Activated T-cell treated with anti-CD3 and anti-CD28 coated beads, Interleukin-2, amount 50 U/mL, for 72 hours (primary cell): ENCODE measurements around the gene TBCEL. TPM values are rescaled to one million over a fixed set of nuclear protein-coding genes. Genes with fewer than 3 reads are reported as not detected.

Source experiments
- ATAC-seq, 2 donors: fragments of 150-1000 bp; cut with Tn5 transposase; replicated peaks in 1 of 2; 2 replicates each; pipeline ENCODE4 v1.10.0; 2021; ENCODE audit warnings: moderate library complexity in 2 of 2, mild to moderate bottlenecking in 1 of 2
- DNase-seq, 2 donors: peaks; one replicate each; pipeline ENCODE4 v3.0.0; 2021 to 2022; ENCODE audit warnings: mixed read lengths in 1 of 2
- H3K27ac Mint-ChIP-seq: one replicate; pipeline ENCODE4 v1.8.0; 2022; ENCODE audit warnings: mild to moderate bottlenecking, moderate library complexity, mixed read lengths
- H3K27me3 Mint-ChIP-seq: one replicate; pipeline ENCODE4 v1.8.0; 2022; ENCODE audit warnings: low read depth, mixed read lengths
- H3K36me3 Mint-ChIP-seq, 2 donors: one replicate each; pipeline ENCODE4 v1.8.0; 2022; ENCODE audit warnings: mixed read lengths in 2 of 2, mild to moderate bottlenecking in 1 of 2; ENCODE audit not compliant: insufficient read depth in 2 of 2
- H3K4me1 Mint-ChIP-seq: one replicate; pipeline ENCODE4 v1.8.0; 2022; ENCODE audit warnings: low read depth, mixed read lengths
- H3K4me3 Mint-ChIP-seq, 2 donors: one replicate each; pipeline ENCODE4 v1.8.0; 2022; ENCODE audit warnings: mild to moderate bottlenecking in 2 of 2, mixed read lengths in 2 of 2, moderate library complexity in 2 of 2
- H3K9me3 Mint-ChIP-seq, 2 donors: one replicate each; pipeline ENCODE4 v1.8.0; 2022; ENCODE audit warnings: mixed read lengths in 2 of 2
- total RNA-seq, 2 donors: library from RNA; stranded (reverse); gene quantifications; one replicate each; pipeline ENCODE4 v1.2.3, GENCODE V29; 2022

Gene TBCEL
- total RNA-seq, 2 donors from 2014 or later = 13.3 to 14.7 TPM

DNA sequence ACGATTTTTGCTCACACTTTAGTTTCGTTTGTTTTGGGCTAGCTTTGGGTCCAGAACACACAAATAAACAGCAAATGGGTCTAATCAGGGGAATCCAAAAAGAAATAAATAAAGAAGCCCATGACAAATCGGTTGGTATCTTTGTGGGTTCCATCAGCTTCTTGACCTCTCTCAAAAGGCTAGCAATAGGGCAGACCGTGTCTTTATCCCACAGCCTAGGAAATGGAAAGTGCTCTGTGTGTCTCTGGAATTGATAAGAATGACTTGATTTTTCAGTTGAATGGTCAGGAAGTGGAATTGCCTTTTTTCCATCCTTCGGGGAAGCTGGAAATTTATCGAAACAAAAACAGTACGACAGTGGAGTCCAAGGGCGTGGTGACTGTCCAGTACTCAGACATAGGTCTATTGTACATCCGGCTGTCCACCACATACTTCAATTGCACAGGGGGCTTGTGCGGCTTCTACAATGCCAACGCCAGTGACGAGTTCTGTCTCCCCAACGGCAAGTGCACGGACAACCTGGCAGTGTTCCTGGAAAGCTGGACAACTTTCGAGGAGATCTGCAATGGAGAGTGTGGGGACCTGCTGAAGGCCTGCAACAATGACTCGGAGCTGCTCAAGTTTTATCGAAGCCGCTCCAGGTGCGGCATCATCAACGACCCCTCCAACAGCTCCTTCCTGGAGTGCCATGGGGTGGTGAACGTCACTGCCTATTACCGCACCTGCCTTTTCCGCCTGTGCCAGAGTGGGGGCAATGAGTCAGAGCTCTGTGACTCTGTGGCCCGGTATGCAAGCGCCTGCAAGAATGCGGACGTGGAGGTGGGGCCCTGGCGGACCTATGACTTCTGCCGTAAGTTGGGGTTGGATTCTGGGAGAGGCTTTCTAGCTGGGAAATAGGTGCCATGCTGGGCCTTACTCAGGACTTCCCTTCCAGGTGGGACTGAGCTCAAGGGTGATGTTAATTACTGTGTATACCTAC, 105.7 kb downstream of the TBCEL start:
- Mint-ChIP-seq H3K9me3 (no peaks in the 10 kb centered on the region), H3K4me3 (no peak overlapping the region), H3K27me3 (no peaks in the 10 kb centered on the region), H3K36me3 (no peaks in the 10 kb centered on the region), H3K4me1 (no peaks in the 10 kb centered on the region), H3K27ac (no peak overlapping the region)
- DNase-seq = no peak
- ATAC-seq = no peak

DNA sequence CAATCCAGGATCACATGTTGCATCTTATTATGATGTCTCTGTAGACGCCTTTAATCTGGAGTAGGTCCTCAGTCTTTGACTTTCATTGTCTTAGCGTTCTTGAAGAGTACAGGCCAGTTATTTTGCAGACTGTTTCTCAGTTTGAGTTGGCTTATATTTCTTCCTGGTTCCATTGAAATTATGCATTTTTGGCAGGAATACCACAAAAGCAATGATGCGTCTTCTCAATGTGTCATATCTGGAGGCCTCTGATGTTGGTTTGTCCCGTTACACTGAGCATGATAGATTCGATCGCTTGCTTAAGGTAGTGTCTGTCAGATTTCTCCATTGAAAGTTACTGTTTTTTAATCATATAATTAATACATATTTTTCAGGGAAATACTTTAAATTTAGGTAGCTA, 107.8 kb downstream of the TBCEL start:
- Mint-ChIP-seq H3K4me1 (no peaks in the 10 kb centered on the region), H3K27me3 (no peaks in the 10 kb centered on the region), H3K27ac (no peak overlapping the region), H3K36me3 (no peaks in the 10 kb centered on the region), H3K9me3 (no peaks in the 10 kb centered on the region), H3K4me3 (no peak overlapping the region)
- ATAC-seq = no peak
- DNase-seq = no peak

DNA sequence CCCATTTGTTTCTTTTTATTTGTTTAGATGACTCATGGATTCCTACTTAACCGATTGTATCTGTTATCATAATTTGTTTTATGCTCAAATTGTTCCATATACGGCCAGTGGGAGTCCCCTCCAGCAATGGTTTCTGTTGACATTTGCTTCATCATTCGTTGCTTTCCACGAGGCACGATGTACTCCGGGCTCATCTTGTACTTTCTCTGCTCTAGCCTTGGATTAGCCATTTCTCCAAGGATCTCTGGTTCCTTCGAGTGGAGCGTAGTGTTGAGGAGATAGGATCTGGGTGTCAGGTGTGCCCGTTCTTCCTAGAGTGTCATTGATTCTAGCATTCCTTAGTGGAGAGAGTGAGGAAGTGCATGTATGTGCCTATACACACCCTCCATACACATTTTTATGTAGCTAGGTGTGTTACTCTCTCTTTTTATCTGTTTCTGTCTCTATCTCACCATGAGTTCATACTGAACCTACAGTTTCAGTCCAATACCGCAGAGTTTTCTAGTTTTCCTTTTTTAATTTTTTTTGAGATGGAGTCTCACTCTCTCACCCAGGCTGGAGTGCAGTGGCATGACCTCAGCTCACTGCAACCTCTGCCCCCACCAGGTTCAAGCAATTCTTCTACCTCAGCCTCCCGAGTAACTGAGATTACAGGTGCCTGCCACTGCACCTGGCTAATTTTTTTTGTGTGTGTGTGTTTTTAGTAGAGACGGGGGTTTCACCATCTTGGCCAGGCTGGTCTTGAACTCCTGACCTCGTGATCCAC, 108.5 kb downstream of the TBCEL start:
- ATAC-seq = no peak
- Mint-ChIP-seq H3K36me3 (no peaks in the 10 kb centered on the region), H3K27me3 (no peaks in the 10 kb centered on the region), H3K9me3 (no peaks in the 10 kb centered on the region), H3K4me3 (no peak overlapping the region), H3K4me1 (no peaks in the 10 kb centered on the region), H3K27ac (no peak overlapping the region)
- no peak for DNase-seq

DNA sequence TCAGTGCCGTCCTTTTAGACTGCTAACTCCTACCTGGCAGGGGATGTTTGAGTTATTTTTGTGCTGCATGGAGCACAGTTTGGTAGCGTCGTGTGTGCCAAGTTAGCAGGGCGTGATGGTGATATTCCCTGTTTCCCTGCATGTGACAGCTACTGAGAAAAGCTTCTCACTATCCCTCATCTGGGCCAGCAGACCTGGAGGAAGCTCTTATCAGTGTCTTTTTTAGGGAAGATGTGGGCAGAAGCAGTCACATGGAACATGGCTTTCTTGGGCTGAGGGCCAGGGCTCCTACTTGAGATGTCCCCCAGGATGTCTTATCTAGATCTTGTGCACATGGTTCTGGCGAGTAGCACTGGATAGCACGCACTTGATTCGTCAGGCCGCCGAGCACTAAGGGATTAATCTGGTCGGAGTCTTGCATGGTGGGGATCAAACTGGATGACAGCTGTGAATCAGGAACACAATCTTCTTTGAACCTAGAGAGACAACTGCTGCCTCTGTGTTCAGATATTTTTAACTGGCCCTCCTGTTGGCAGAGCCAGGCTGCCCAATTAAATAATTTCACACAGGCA, 110.9 kb downstream of the TBCEL start:
- no peaks in the 10 kb centered on the region for H3K4me1 Mint-ChIP-seq
- DNase-seq (no peak), ATAC-seq (no peak)
- H3K36me3 Mint-ChIP-seq = no peaks in the 10 kb centered on the region
- no peak overlapping the region for H3K4me3 Mint-ChIP-seq
- H3K9me3 Mint-ChIP-seq = no peaks in the 10 kb centered on the region
- no peak overlapping the region for H3K27ac Mint-ChIP-seq
- H3K27me3 Mint-ChIP-seq = no peaks in the 10 kb centered on the region

DNA sequence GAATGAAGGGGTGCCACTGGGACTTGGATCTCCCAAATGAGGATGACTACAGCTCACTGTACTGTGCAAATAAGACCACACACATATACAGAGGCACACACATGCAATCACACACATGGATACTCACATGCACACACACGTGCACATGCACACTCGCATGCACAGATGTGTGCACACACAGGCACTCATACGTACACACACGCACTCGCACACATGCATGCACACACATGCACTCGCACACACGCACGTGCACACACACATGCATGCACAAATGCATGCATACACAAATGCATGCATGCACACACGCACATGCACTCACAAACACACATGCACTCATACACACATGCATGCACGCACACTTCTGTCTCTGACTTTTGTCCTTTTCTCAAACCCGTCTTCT, 113.1 kb downstream of the TBCEL start:
- H3K4me1 Mint-ChIP-seq = no peaks in the 10 kb centered on the region
- no peak overlapping the region for H3K27ac Mint-ChIP-seq
- ATAC-seq (no peak), DNase-seq (no peak)
- no peak overlapping the region for H3K4me3 Mint-ChIP-seq
- no peaks in the 10 kb centered on the region for H3K9me3 Mint-ChIP-seq
- H3K36me3 Mint-ChIP-seq = no peaks in the 10 kb centered on the region
- H3K27me3 Mint-ChIP-seq = no peaks in the 10 kb centered on the region

DNA sequence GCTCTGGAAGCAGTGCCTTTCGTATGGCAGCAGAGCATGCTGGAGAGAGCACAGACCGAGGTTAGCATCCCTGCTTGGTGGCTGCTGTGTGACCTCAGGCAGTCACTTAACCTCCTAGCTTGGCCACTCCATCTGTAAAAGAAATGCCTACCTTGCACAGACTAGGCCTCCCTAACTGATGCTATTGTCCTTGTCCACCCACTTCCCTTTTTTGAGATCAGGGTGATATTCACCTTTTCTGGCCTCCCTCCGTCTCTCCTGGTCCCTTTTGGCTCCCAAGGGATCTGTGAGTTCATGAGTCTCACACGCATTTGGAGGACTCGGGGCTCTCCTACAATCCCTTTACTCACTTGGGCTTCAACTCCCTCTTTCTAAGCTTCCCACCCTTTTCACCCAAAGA, 114.4 kb downstream of the TBCEL start:
- no peak for DNase-seq
- H3K27ac Mint-ChIP-seq = no peak overlapping the region
- no peaks in the 10 kb centered on the region for H3K36me3 Mint-ChIP-seq
- no peaks in the 10 kb centered on the region for H3K27me3 Mint-ChIP-seq
- H3K4me3 Mint-ChIP-seq = no peak overlapping the region
- no peak for ATAC-seq
- H3K9me3 Mint-ChIP-seq = no peaks in the 10 kb centered on the region
- no peaks in the 10 kb centered on the region for H3K4me1 Mint-ChIP-seq

DNA sequence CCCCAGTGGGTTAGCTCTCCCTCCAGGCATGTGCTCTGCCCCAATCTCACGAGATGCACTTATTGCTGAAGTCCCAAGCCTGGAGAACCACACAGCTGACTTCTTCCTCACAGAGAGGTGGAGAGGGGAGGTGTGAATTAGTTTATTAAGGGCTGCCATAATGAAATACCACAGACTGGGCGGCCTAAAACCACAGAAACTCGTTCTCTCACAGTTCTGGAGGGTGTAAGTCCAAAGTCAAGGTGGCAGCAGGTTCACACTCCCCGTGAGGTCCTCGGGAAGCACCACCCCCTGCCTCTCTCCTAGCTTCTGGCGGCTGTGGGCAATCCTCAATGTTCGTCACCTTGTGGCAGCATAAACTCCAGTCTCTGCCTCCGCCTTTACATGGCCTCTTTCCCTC, 116.5 kb downstream of the TBCEL start:
- DNase-seq = no peak
- no peak overlapping the region for H3K4me3 Mint-ChIP-seq
- no peak overlapping the region for H3K27ac Mint-ChIP-seq
- no peaks in the 10 kb centered on the region for H3K36me3 Mint-ChIP-seq
- H3K4me1 Mint-ChIP-seq = no peaks in the 10 kb centered on the region
- no peaks in the 10 kb centered on the region for H3K9me3 Mint-ChIP-seq
- ATAC-seq = no peak
- no peaks in the 10 kb centered on the region for H3K27me3 Mint-ChIP-seq

Other genes with a start within 250 kb of the TBCEL start
- gene TECTA, start 77.1 kb downstream of the TBCEL start, total RNA-seq = under 1 TPM; 0.34 to 0.39 TPM